ENCODE data around the gene SF3A2. TPM values are rescaled to one million over a fixed set of nuclear protein-coding genes. Genes with fewer than 3 reads are reported as not detected.

SF3A2 gene
- total and polyA plus RNA-seq, 4 donors, result 37.2 to 113 (median 63.0) TPM

- ATAC-seq (ENCODE audit: insufficient read depth, low FRiP score), result no peak
- H3K36me3 ChIP-seq (ENCODE audit: control insufficient read depth in 4 of 4, insufficient read depth in 4 of 4, low read length in 4 of 4), result peaks cover 0 to 25% (median 12%) of the 10 kb centered on the region in 4 donors
- TF ChIP-seq CTCF (IDR thresholded peaks at IDR 0.05; ENCODE audit: control extremely low read depth, extremely low read depth), result no peak
- no peak overlapping the region for H3K27ac ChIP-seq (ENCODE audit: low read depth in 1 of 2, low read length in 1 of 2)
- 5 to 7% methylated on average over 94 to 125 of the region's 125 CpGs for WGBS, 2 donors
- no peak for DNase-seq
- H3K4me3 ChIP-seq, result no peak overlapping the region
- H3K9me3 ChIP-seq (ENCODE audit: control insufficient read depth in 4 of 4, insufficient read depth in 3 of 4, low read length in 3 of 4), result peaks cover 0 to 6% (median 0%) of the 10 kb centered on the region in 4 donors
- H3K4me1 ChIP-seq (ENCODE audit: control insufficient read depth in 5 of 5, insufficient read depth in 5 of 5, low read length in 5 of 5), result peaks cover 0 to 39% (median 0%) of the 10 kb centered on the region in 5 donors
- no peak overlapping the region for H3K9ac ChIP-seq (ENCODE audit: insufficient read depth in 1 of 2, low read length in 2 of 2)
- peaks cover 4 to 34% (median 12%) of the 10 kb centered on the region in 3 donors for H3K27me3 ChIP-seq (ENCODE audit: control insufficient read depth in 3 of 3, insufficient read depth in 3 of 3, low read length in 2 of 3)
These were observed 14.8 kb downstream of the SF3A2 start for GRCh38 chr19:2251106-2252054.

GRCh38 chr19:2252055-2252796 is 15.6 kb downstream of the SF3A2 start:
- Histone ChIP-seq H3K36me3 (ENCODE audit: control insufficient read depth in 4 of 4, insufficient read depth in 4 of 4, low read length in 4 of 4) (peaks cover 0 to 16% (median 5%) of the 10 kb centered on the region in 4 donors), H3K4me3 (no peak overlapping the region), H3K4me1 (ENCODE audit: control insufficient read depth in 5 of 5, insufficient read depth in 5 of 5, low read length in 5 of 5) (peaks cover 0 to 33% (median 0%) of the 10 kb centered on the region in 5 donors), H3K27ac (ENCODE audit: low read depth in 1 of 2, low read length in 1 of 2) (no peak overlapping the region), H3K27me3 (ENCODE audit: control insufficient read depth in 3 of 3, insufficient read depth in 3 of 3, low read length in 2 of 3) (peaks cover 4 to 34% (median 12%) of the 10 kb centered on the region in 3 donors), H3K9ac (ENCODE audit: insufficient read depth in 1 of 2, low read length in 2 of 2) (no peak overlapping the region), H3K9me3 (ENCODE audit: control insufficient read depth in 4 of 4, insufficient read depth in 3 of 4, low read length in 3 of 4) (peaks cover 0 to 5% (median 0%) of the 10 kb centered on the region in 4 donors)
- TF ChIP-seq CTCF (IDR thresholded peaks at IDR 0.05; ENCODE audit: control extremely low read depth, extremely low read depth), result no peak
- DNase-seq (no peak), ATAC-seq (ENCODE audit: insufficient read depth, low FRiP score) (no peak)
- WGBS, 2 donors, result 5 to 8% methylated on average over 69 to 74 of the region's 74 CpGs

GRCh38 chr19:2252797-2253105 is 16.1 kb downstream of the SF3A2 start:
- Histone ChIP-seq H3K27me3 (ENCODE audit: control insufficient read depth in 3 of 3, insufficient read depth in 3 of 3, low read length in 2 of 3) (peaks cover 4 to 34% (median 12%) of the 10 kb centered on the region in 3 donors), H3K36me3 (ENCODE audit: control insufficient read depth in 4 of 4, insufficient read depth in 4 of 4, low read length in 4 of 4) (peaks cover 0 to 11% (median 3%) of the 10 kb centered on the region in 4 donors), H3K9ac (ENCODE audit: insufficient read depth in 1 of 2, low read length in 2 of 2) (no peak overlapping the region), H3K4me1 (ENCODE audit: control insufficient read depth in 5 of 5, insufficient read depth in 5 of 5, low read length in 5 of 5) (peaks cover 0 to 33% (median 0%) of the 10 kb centered on the region in 5 donors), H3K27ac (ENCODE audit: low read depth in 1 of 2, low read length in 1 of 2) (no peak overlapping the region), H3K9me3 (ENCODE audit: control insufficient read depth in 4 of 4, insufficient read depth in 3 of 4, low read length in 3 of 4) (peaks cover 0 to 3% (median 0%) of the 10 kb centered on the region in 4 donors), H3K4me3 (no peak overlapping the region)
- 1 to 3% methylated on average over 15 to 18 of the region's 18 CpGs for WGBS, 2 donors
- no peak for ATAC-seq (ENCODE audit: insufficient read depth, low FRiP score)
- DNase-seq, result no peak
- TF ChIP-seq CTCF (IDR thresholded peaks at IDR 0.05; ENCODE audit: control extremely low read depth, extremely low read depth), result no peak

Data from lung (tissue), 12 donors.